Liver (tissue), 9 donors: ENCODE measurements around the gene SLC52A1. TPM values are rescaled to one million over a fixed set of nuclear protein-coding genes. Genes with fewer than 3 reads are reported as not detected.

Source experiments
- DNase-seq: peaks from one replicate; pipeline ENCODE4 v3.0.0-alpha.2; 2017; ENCODE audit warnings: low spot score
- H3K27ac ChIP-seq, 2 donors: one replicate each; pipeline ENCODE4 v1.7.0; 2013; ENCODE audit warnings: inconsistent platforms in 2 of 2, low read length in 2 of 2, control low read depth in 1 of 2, low read depth in 1 of 2, mild to moderate bottlenecking in 1 of 2
- H3K27me3 ChIP-seq, 4 donors: one replicate each; pipeline versions ENCODE4 v1.6.1 to v1.7.0; 2013; ENCODE audit warnings: low read length in 3 of 4, inconsistent platforms in 1 of 4, mild to moderate bottlenecking in 1 of 4, moderate library complexity in 1 of 4; ENCODE audit not compliant: control insufficient read depth in 4 of 4, insufficient read depth in 4 of 4
- H3K36me3 ChIP-seq, 4 donors: one replicate each; pipeline versions ENCODE4 v1.6.1 to v1.7.0; 2013; ENCODE audit warnings: low read length in 3 of 4, mild to moderate bottlenecking in 3 of 4, low read depth in 1 of 4, moderate library complexity in 1 of 4; ENCODE audit not compliant: control insufficient read depth in 4 of 4, insufficient read depth in 3 of 4
- H3K4me1 ChIP-seq, 4 donors: one replicate each; pipeline versions ENCODE4 v1.6.1 to v1.7.0; 2013; ENCODE audit warnings: low read length in 3 of 4, mild to moderate bottlenecking in 3 of 4, moderate library complexity in 1 of 4; ENCODE audit not compliant: control insufficient read depth in 4 of 4, insufficient read depth in 4 of 4
- H3K4me3 ChIP-seq, 3 donors: one replicate each; pipeline versions ENCODE4 v1.6.1 to v1.7.0; 2013; ENCODE audit warnings: low read length in 3 of 3, control low read depth in 1 of 3, low read depth in 1 of 3, mild to moderate bottlenecking in 1 of 3
- H3K9ac ChIP-seq, 2 donors: one replicate each; pipeline ENCODE4 v1.7.0; 2013; ENCODE audit warnings: low read length in 2 of 2, mild to moderate bottlenecking in 2 of 2, moderate library complexity in 2 of 2, control low read depth in 1 of 2, low read depth in 1 of 2
- H3K9me3 ChIP-seq, 4 donors: one replicate each; pipeline versions ENCODE4 v1.6.1 to v1.7.0; 2013; ENCODE audit warnings: low read length in 3 of 4; ENCODE audit not compliant: control insufficient read depth in 4 of 4
- EGR1 ChIP-seq, 2 donors: IDR thresholded peaks; 2 replicates each; pipeline ENCODE4 v1.6.1; 2016 to 2018; ENCODE audit warnings: antibody characterized with exemption in 2 of 2, low read depth in 2 of 2
- FOXA1 ChIP-seq: IDR thresholded peaks from 2 replicates; pipeline ENCODE4 v1.6.1; 2016; ENCODE audit warnings: antibody characterized with exemption
- FOXA2 ChIP-seq: IDR thresholded peaks from 2 replicates; pipeline ENCODE4 v1.6.1; 2016; ENCODE audit warnings: antibody characterized with exemption
- GABPA ChIP-seq, 2 donors: IDR thresholded peaks in 1 of 2; conservative IDR thresholded peaks in 1 of 2; 2 replicates each; pipeline ENCODE4 v1.6.1; 2016; ENCODE audit warnings: antibody characterized with exemption in 2 of 2, mild to moderate bottlenecking in 1 of 2, moderate library complexity in 1 of 2
- HNF4A ChIP-seq, 2 donors: conservative IDR thresholded peaks; 2 replicates each; pipeline ENCODE4 v1.6.1; 2016; ENCODE audit warnings: antibody characterized with exemption in 2 of 2, mild to moderate bottlenecking in 2 of 2
- HNF4G ChIP-seq: IDR thresholded peaks from 2 replicates; pipeline ENCODE4 v1.6.1; 2016; ENCODE audit warnings: antibody characterized with exemption
- JUND ChIP-seq, 2 donors: IDR thresholded peaks; 2 replicates each; pipeline ENCODE4 v1.6.1; 2016; ENCODE audit warnings: antibody characterized with exemption in 2 of 2
- NR2F2 ChIP-seq: IDR thresholded peaks from 2 replicates; pipeline ENCODE4 v1.6.1; 2016; ENCODE audit warnings: antibody characterized with exemption
- RAD21 ChIP-seq, 2 donors: IDR thresholded peaks; 2 replicates each; pipeline ENCODE4 v1.6.1; 2016; ENCODE audit warnings: antibody characterized with exemption in 2 of 2, mild to moderate bottlenecking in 2 of 2
- RXRA ChIP-seq, 2 donors: IDR thresholded peaks; 2 replicates each; pipeline ENCODE4 v1.6.1; 2017 to 2018; ENCODE audit warnings: antibody characterized with exemption in 2 of 2, mild to moderate bottlenecking in 1 of 2
- SP1 ChIP-seq: IDR thresholded peaks from 2 replicates; pipeline ENCODE4 v1.6.1; 2018; ENCODE audit warnings: antibody characterized with exemption, mild to moderate bottlenecking
- TAF1 ChIP-seq: conservative IDR thresholded peaks from 2 replicates; pipeline ENCODE4 v1.6.1; 2016; ENCODE audit warnings: antibody characterized with exemption, mild to moderate bottlenecking
- YY1 ChIP-seq: IDR thresholded peaks from 2 replicates; pipeline ENCODE4 v1.6.1; 2016; ENCODE audit warnings: antibody characterized with exemption, mild to moderate bottlenecking
- WGBS: extraction: QIAGEN DNeasy Blood & Tissue Kit; methylation state at CpG from one replicate; pipeline ENCODE4 v1.1.7; 2013; 5-methylcytosine and 5-hydroxymethylcytosine counted together
- polyA plus RNA-seq, 2 donors: library from polyadenylated mRNA; stranded (reverse) in 1 of 2; unstranded in 1 of 2; fragments of 200-250 nt in 1 of 2; fragments of >200 nt in 1 of 2; fragmentation: Nextera tagmentation in 1 of 2; extraction: Ambion mirVana in 1 of 2; gene quantifications; one replicate each; pipeline versions ENCODE4 v1.2.1 to v1.2.3, GENCODE V29; 2013 to 2015
- total RNA-seq, 2 donors: library from RNA; depleted of rRNA; stranded (reverse); fragments of >200 nt; gene quantifications; one replicate each; pipeline ENCODE4 v1.2.3, GENCODE V29; 2014
- TF ChIP-seq, protein P1 (sequence below): IDR thresholded peaks from 2 replicates; pipeline ENCODE4 v1.6.1; 2016; ENCODE audit warnings: antibody characterized with exemption
- TF ChIP-seq, protein P2 (sequence below): IDR thresholded peaks from 2 replicates; pipeline ENCODE4 v1.6.1; 2016; ENCODE audit warnings: antibody characterized with exemption
- TF ChIP-seq, protein P3 (sequence below): fragments of 150-350 bp; IDR thresholded peaks from 2 replicates; pipeline ENCODE4 v1.5.1; 2017; ENCODE audit warnings: improper control_type of control experiment, low read depth, low read length; ENCODE audit not compliant: missing input control
- TF ChIP-seq, protein P4 (sequence below): IDR thresholded peaks from 2 replicates; pipeline ENCODE4 v1.6.1; 2016; ENCODE audit warnings: antibody characterized with exemption, mild to moderate bottlenecking
- TF ChIP-seq, protein P5 (sequence below): IDR thresholded peaks from 2 replicates; pipeline ENCODE4 v1.6.1; 2016; ENCODE audit warnings: antibody characterized with exemption
- donor health status: healthy.
- donor health status: healthy.
- donor health status: healthy.
- donor health status: healthy.
- donor health status: healthy.

The SLC52A1 gene
- total and polyA plus RNA-seq, 4 donors: 0.08 to 0.28 (median 0.11) TPM; not detected in 1

- Histone ChIP-seq H3K9ac (no peak overlapping the region), H3K36me3 (no peaks in the 10 kb centered on the region), H3K27me3 (no peaks in the 10 kb centered on the region), H3K4me3 (no peak overlapping the region), H3K9me3 (no peaks in the 10 kb centered on the region), H3K27ac (no peak overlapping the region), H3K4me1 (no peaks in the 10 kb centered on the region)
- TF ChIP-seq, protein P1, sequence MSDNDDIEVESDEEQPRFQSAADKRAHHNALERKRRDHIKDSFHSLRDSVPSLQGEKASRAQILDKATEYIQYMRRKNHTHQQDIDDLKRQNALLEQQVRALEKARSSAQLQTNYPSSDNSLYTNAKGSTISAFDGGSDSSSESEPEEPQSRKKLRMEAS: no peak
- TF ChIP-seq JUND (IDR thresholded peaks at IDR 0.05) (no peak), HNF4A (conservative IDR thresholded peaks at IDR 0.05) (no peak), TAF1 (no peak), NR2F2 (no peak), FOXA2 (no peak), YY1 (no peak), RAD21 (IDR thresholded peaks at IDR 0.05) (no peak), FOXA1 (no peak), RXRA (IDR thresholded peaks at IDR 0.05) (no peak), HNF4G (no peak), GABPA (IDR thresholded peaks at IDR 0.05 in 1 of 2, conservative IDR thresholded peaks at IDR 0.05 in 1 of 2) (no peak), EGR1 (IDR thresholded peaks at IDR 0.05; ENCODE audit: low read depth in 2 of 2) (no peak), SP1 (no peak)
- TF ChIP-seq, protein P2, sequence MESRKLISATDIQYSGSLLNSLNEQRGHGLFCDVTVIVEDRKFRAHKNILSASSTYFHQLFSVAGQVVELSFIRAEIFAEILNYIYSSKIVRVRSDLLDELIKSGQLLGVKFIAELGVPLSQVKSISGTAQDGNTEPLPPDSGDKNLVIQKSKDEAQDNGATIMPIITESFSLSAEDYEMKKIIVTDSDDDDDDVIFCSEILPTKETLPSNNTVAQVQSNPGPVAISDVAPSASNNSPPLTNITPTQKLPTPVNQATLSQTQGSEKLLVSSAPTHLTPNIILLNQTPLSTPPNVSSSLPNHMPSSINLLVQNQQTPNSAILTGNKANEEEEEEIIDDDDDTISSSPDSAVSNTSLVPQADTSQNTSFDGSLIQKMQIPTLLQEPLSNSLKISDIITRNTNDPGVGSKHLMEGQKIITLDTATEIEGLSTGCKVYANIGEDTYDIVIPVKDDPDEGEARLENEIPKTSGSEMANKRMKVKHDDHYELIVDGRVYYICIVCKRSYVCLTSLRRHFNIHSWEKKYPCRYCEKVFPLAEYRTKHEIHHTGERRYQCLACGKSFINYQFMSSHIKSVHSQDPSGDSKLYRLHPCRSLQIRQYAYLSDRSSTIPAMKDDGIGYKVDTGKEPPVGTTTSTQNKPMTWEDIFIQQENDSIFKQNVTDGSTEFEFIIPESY: no peak
- TF ChIP-seq, protein P3, sequence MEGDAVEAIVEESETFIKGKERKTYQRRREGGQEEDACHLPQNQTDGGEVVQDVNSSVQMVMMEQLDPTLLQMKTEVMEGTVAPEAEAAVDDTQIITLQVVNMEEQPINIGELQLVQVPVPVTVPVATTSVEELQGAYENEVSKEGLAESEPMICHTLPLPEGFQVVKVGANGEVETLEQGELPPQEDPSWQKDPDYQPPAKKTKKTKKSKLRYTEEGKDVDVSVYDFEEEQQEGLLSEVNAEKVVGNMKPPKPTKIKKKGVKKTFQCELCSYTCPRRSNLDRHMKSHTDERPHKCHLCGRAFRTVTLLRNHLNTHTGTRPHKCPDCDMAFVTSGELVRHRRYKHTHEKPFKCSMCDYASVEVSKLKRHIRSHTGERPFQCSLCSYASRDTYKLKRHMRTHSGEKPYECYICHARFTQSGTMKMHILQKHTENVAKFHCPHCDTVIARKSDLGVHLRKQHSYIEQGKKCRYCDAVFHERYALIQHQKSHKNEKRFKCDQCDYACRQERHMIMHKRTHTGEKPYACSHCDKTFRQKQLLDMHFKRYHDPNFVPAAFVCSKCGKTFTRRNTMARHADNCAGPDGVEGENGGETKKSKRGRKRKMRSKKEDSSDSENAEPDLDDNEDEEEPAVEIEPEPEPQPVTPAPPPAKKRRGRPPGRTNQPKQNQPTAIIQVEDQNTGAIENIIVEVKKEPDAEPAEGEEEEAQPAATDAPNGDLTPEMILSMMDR: no peak
- TF ChIP-seq, protein P4, sequence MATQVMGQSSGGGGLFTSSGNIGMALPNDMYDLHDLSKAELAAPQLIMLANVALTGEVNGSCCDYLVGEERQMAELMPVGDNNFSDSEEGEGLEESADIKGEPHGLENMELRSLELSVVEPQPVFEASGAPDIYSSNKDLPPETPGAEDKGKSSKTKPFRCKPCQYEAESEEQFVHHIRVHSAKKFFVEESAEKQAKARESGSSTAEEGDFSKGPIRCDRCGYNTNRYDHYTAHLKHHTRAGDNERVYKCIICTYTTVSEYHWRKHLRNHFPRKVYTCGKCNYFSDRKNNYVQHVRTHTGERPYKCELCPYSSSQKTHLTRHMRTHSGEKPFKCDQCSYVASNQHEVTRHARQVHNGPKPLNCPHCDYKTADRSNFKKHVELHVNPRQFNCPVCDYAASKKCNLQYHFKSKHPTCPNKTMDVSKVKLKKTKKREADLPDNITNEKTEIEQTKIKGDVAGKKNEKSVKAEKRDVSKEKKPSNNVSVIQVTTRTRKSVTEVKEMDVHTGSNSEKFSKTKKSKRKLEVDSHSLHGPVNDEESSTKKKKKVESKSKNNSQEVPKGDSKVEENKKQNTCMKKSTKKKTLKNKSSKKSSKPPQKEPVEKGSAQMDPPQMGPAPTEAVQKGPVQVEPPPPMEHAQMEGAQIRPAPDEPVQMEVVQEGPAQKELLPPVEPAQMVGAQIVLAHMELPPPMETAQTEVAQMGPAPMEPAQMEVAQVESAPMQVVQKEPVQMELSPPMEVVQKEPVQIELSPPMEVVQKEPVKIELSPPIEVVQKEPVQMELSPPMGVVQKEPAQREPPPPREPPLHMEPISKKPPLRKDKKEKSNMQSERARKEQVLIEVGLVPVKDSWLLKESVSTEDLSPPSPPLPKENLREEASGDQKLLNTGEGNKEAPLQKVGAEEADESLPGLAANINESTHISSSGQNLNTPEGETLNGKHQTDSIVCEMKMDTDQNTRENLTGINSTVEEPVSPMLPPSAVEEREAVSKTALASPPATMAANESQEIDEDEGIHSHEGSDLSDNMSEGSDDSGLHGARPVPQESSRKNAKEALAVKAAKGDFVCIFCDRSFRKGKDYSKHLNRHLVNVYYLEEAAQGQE: no peak
- TF ChIP-seq, protein P5, sequence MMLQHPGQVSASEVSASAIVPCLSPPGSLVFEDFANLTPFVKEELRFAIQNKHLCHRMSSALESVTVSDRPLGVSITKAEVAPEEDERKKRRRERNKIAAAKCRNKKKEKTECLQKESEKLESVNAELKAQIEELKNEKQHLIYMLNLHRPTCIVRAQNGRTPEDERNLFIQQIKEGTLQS: no peak
- WGBS: 79% methylated on average over 15 of the region's 15 CpGs
- no peak for DNase-seq
Observed at GRCh38 chr17:5042157-5043022, 7.2 kb upstream of the SLC52A1 start.
